SK-N-SH treated with all-trans-retinoic acid at 6 μM for 48 hours (cell line): Measurements from ENCODE around the gene QARS1.

Experiments used
- ATAC-seq: fragments of 200-7000 bp; cut with Tn5 transposase; 3 replicates; pipeline ENCODE4 v1.9.1; 2020; ENCODE audit warnings: mild to moderate bottlenecking, moderate library complexity
- ARNTL ChIP-seq: fragments of 450-650 bp; formaldehyde crosslinking; IDR thresholded peaks from 2 replicates; pipeline ENCODE4 v1.5.0; 2020; ENCODE audit warnings: low read depth, mild to moderate bottlenecking, moderate library complexity, borderline replicate concordance
- BACH2 ChIP-seq: fragments of 250-450 bp; sonication (Bioruptor Pico); IDR thresholded peaks from 2 replicates; pipeline ENCODE4 v1.9.0; 2021; ENCODE audit warnings: mild to moderate bottlenecking, borderline replicate concordance
- CREB5 ChIP-seq: fragments of 250-450 bp; sonication (Bioruptor Pico); IDR thresholded peaks from 2 replicates; pipeline ENCODE4 v1.5.1; 2020; ENCODE audit warnings: low read depth, mild to moderate bottlenecking, moderate library complexity
- CSRNP3 ChIP-seq: fragments of 250-450 bp; sonication (Bioruptor Pico); IDR thresholded peaks from 2 replicates; pipeline ENCODE4 v1.5.1; 2021; ENCODE audit warnings: mild to moderate bottlenecking, moderate library complexity
- ESRRG ChIP-seq: fragments of 250-450 bp; sonication (Bioruptor Pico); IDR thresholded peaks from 2 replicates; pipeline ENCODE4 v1.6.1; 2021; ENCODE audit warnings: mild to moderate bottlenecking
- GLIS3 ChIP-seq: fragments of 250-450 bp; sonication (Bioruptor Pico); IDR thresholded peaks from 2 replicates; pipeline ENCODE4 v1.5.0; 2020; ENCODE audit warnings: mild to moderate bottlenecking, moderate library complexity
- ISL1 ChIP-seq: fragments of 250-450 bp; sonication (Bioruptor Pico); IDR thresholded peaks from 2 replicates; pipeline ENCODE4 v2.1.2; 2022; ENCODE audit warnings: mild to moderate bottlenecking, moderate library complexity
- OSR1 ChIP-seq: fragments of 250-450 bp; sonication (Bioruptor Pico); IDR thresholded peaks from 2 replicates; pipeline ENCODE4 v1.8.0; 2022; ENCODE audit warnings: moderate library complexity, mild to moderate bottlenecking, inconsistent platforms
- PATZ1 ChIP-seq: fragments of 250-450 bp; sonication (Bioruptor Pico); IDR thresholded peaks from 2 replicates; pipeline ENCODE4 v1.8.0; 2020; ENCODE audit warnings: mild to moderate bottlenecking, moderate library complexity, borderline replicate concordance
- PPARA ChIP-seq: fragments of 250-450 bp; sonication (Bioruptor Pico); IDR thresholded peaks from 2 replicates; pipeline ENCODE4 v1.5.0; 2020; ENCODE audit warnings: mild to moderate bottlenecking, borderline replicate concordance
- RARB ChIP-seq: fragments of 250-450 bp; sonication (Bioruptor Pico); IDR thresholded peaks from 2 replicates; pipeline ENCODE4 v1.8.0; 2021; ENCODE audit warnings: mild to moderate bottlenecking, moderate library complexity
- TCF4 ChIP-seq: fragments of 250-450 bp; sonication (Bioruptor Pico); IDR thresholded peaks from 2 replicates; pipeline ENCODE4 v1.8.0; 2021; ENCODE audit warnings: mild to moderate bottlenecking, moderate library complexity, borderline replicate concordance
- ZFP3 ChIP-seq: fragments of 250-450 bp; sonication (Bioruptor Pico); IDR thresholded peaks from 2 replicates; pipeline ENCODE4 v1.5.0; 2020; ENCODE audit warnings: mild to moderate bottlenecking, moderate library complexity
- ZFP30 ChIP-seq: fragments of 450-650 bp; formaldehyde crosslinking; IDR thresholded peaks from 2 replicates; pipeline ENCODE4 v1.5.0; 2022; ENCODE audit warnings: mild to moderate bottlenecking, moderate library complexity
- ZNF565 ChIP-seq: fragments of 450-650 bp; formaldehyde crosslinking; conservative IDR thresholded peaks from 2 replicates; pipeline ENCODE4 v1.5.0; 2020; ENCODE audit warnings: low read depth, mild to moderate bottlenecking, moderate library complexity
- ZNF70 ChIP-seq: fragments of 450-650 bp; formaldehyde crosslinking; IDR thresholded peaks from 2 replicates; pipeline ENCODE4 v1.5.0; 2020; ENCODE audit warnings: mild to moderate bottlenecking, moderate library complexity
- ZNF8 ChIP-seq: fragments of 450-650 bp; formaldehyde crosslinking; IDR thresholded peaks from 2 replicates; pipeline ENCODE4 v1.5.0; 2020; ENCODE audit warnings: mild to moderate bottlenecking, moderate library complexity

QARS1 gene

GRCh38 chr3:49104052-49104426, 518 bp downstream of the QARS1 start:
- ATAC-seq, result no peak; the same call in 1 of the 3 replicates

GRCh38 chr3:49100046-49100615, 4.4 kb downstream of the QARS1 start:
- no peak for TF ChIP-seq ZNF8 (CRISPR knock-in tag)
- TF ChIP-seq PPARA, result no peak
- no peak for TF ChIP-seq ZFP30
- no peak for TF ChIP-seq BACH2 (CRISPR knock-in tag)
- no peak for ATAC-seq

More at GRCh38 chr3:49104052-49104426, 518 bp downstream of the QARS1 start:
- TF ChIP-seq CREB5 (CRISPR knock-in tag) (no peak), PATZ1 (no peak), ISL1 (CRISPR knock-in tag) (no peak), ZNF70 (CRISPR knock-in tag) (no peak), ZFP30 (no peak), BACH2 (CRISPR knock-in tag) (no peak), PPARA (no peak)

- no peak for ATAC-seq
- TF ChIP-seq ZFP3 (CRISPR knock-in tag) (no peak), CREB5 (CRISPR knock-in tag) (no peak), RARB (no peak), ZNF8 (CRISPR knock-in tag) (no peak), ZFP30 (no peak), ARNTL (CRISPR knock-in tag) (no peak), ESRRG (CRISPR knock-in tag) (no peak), ZNF565 (CRISPR knock-in tag) (no peak), PATZ1 (no peak), PPARA (no peak), ISL1 (CRISPR knock-in tag) (no peak), CSRNP3 (CRISPR knock-in tag) (no peak), GLIS3 (CRISPR knock-in tag) (no peak), TCF4 (no peak)
Observed at GRCh38 chr3:49098910-49099630, 5.5 kb downstream of the QARS1 start.

- TF ChIP-seq PPARA (no peak), ISL1 (CRISPR knock-in tag) (no peak), TCF4 (no peak), OSR1 (CRISPR knock-in tag) (no peak), ZNF565 (CRISPR knock-in tag) (no peak), ZNF8 (CRISPR knock-in tag) (no peak)
- ATAC-seq, result no peak
Observed at GRCh38 chr3:49098429-49098828, 6.1 kb downstream of the QARS1 start.
